HEK293 (cell line): ENCODE data around the gene CNTFR.

ENCODE experiments used
- BCL11A ChIP-seq: fragments of 450-650 bp; formaldehyde crosslinking; IDR thresholded peaks from 2 replicates; pipeline ENCODE4 v1.5.1; 2016; ENCODE audit warnings: low read depth, missing biosample characterization, missing genetic modification characterization
- BCL6B ChIP-seq: fragments of 450-650 bp; formaldehyde crosslinking; IDR thresholded peaks from 2 replicates; pipeline ENCODE4 v1.5.1; 2017; ENCODE audit warnings: missing biosample characterization, missing genetic modification characterization
- GLIS1 ChIP-seq: fragments of 450-650 bp; formaldehyde crosslinking; IDR thresholded peaks from 2 replicates; pipeline ENCODE4 v1.5.1; 2016; ENCODE audit warnings: missing biosample characterization, missing genetic modification characterization
- KLF1 ChIP-seq: fragments of 450-650 bp; formaldehyde crosslinking; IDR thresholded peaks from 2 replicates; pipeline ENCODE4 v1.5.1; 2016; ENCODE audit warnings: missing biosample characterization, missing genetic modification characterization
- WT1 ChIP-seq: fragments of 450-650 bp; formaldehyde crosslinking; IDR thresholded peaks from 2 replicates; pipeline ENCODE4 v1.5.1; 2016; ENCODE audit warnings: missing biosample characterization, missing genetic modification characterization
- ZBTB20 ChIP-seq: fragments of 450-650 bp; formaldehyde crosslinking; IDR thresholded peaks from 2 replicates; pipeline ENCODE4 v1.5.1; 2016; ENCODE audit warnings: missing biosample characterization, missing genetic modification characterization
- ZBTB21 ChIP-seq: fragments of 450-650 bp; formaldehyde crosslinking; IDR thresholded peaks from 2 replicates; pipeline ENCODE4 v1.5.1; 2017; ENCODE audit warnings: missing biosample characterization, missing genetic modification characterization
- ZBTB26 ChIP-seq: fragments of 450-650 bp; formaldehyde crosslinking; optimal IDR thresholded peaks from 2 replicates; pipeline ENCODE3; 2016; ENCODE audit warnings: missing biosample characterization, mild to moderate bottlenecking, missing genetic modification characterization
- ZFP41 ChIP-seq: fragments of 450-650 bp; formaldehyde crosslinking; IDR thresholded peaks from 2 replicates; pipeline ENCODE4 v1.5.1; 2016; ENCODE audit warnings: missing biosample characterization, missing genetic modification characterization, borderline replicate concordance
- ZNF10 ChIP-seq: fragments of 450-650 bp; formaldehyde crosslinking; IDR thresholded peaks from 2 replicates; pipeline ENCODE4 v1.5.1; 2017; ENCODE audit warnings: missing biosample characterization, missing genetic modification characterization
- ZNF148 ChIP-seq: fragments of 450-650 bp; formaldehyde crosslinking; IDR thresholded peaks from 2 replicates; pipeline ENCODE4 v1.5.0; 2017; ENCODE audit warnings: missing biosample characterization, missing genetic modification characterization, borderline replicate concordance
- ZNF184 ChIP-seq: fragments of 450-650 bp; IDR thresholded peaks from 2 replicates; pipeline ENCODE4 v1.5.1; 2018; ENCODE audit warnings: missing biosample characterization, mild to moderate bottlenecking, missing genetic modification characterization
- ZNF248 ChIP-seq: fragments of 450-650 bp; formaldehyde crosslinking; IDR thresholded peaks from 2 replicates; pipeline ENCODE4 v1.5.1; 2017; ENCODE audit warnings: missing biosample characterization, missing genetic modification characterization
- ZNF398 ChIP-seq: fragments of 450-650 bp; formaldehyde crosslinking; IDR thresholded peaks from 2 replicates; pipeline ENCODE4 v1.5.1; 2017; ENCODE audit warnings: missing biosample characterization, missing genetic modification characterization
- ZNF433 ChIP-seq: fragments of 450-650 bp; formaldehyde crosslinking; IDR thresholded peaks from 2 replicates; pipeline ENCODE4 v1.5.1; 2016; ENCODE audit warnings: missing biosample characterization, missing genetic modification characterization, low read depth
- ZNF510 ChIP-seq: fragments of 450-650 bp; formaldehyde crosslinking; IDR thresholded peaks from 2 replicates; pipeline ENCODE4 v1.5.1; 2018; ENCODE audit warnings: mild to moderate bottlenecking, missing genetic modification characterization, missing biosample characterization; ENCODE audit not compliant: insufficient replicate concordance
- ZNF548 ChIP-seq: fragments of 450-650 bp; formaldehyde crosslinking; IDR thresholded peaks from 2 replicates; pipeline ENCODE4 v1.5.1; 2016; ENCODE audit warnings: missing biosample characterization, missing genetic modification characterization
- ZNF670 ChIP-seq: fragments of 450-650 bp; formaldehyde crosslinking; IDR thresholded peaks from 2 replicates; pipeline ENCODE4 v1.5.1; 2016; ENCODE audit warnings: missing biosample characterization, missing genetic modification characterization, low read depth
- ZNF707 ChIP-seq: fragments of 450-650 bp; formaldehyde crosslinking; IDR thresholded peaks from 2 replicates; pipeline ENCODE4 v1.5.1; 2016; ENCODE audit warnings: missing biosample characterization, missing genetic modification characterization
- ZNF768 ChIP-seq: fragments of 450-650 bp; formaldehyde crosslinking; IDR thresholded peaks from 2 replicates; pipeline ENCODE4 v1.5.1; 2018; ENCODE audit warnings: missing biosample characterization, mild to moderate bottlenecking, missing genetic modification characterization
- ZNF837 ChIP-seq: fragments of 450-650 bp; formaldehyde crosslinking; IDR thresholded peaks from 2 replicates; pipeline ENCODE4 v1.5.1; 2016; ENCODE audit warnings: missing biosample characterization, missing genetic modification characterization
- ZSCAN16 ChIP-seq: fragments of 450-650 bp; formaldehyde crosslinking; IDR thresholded peaks from 2 replicates; pipeline ENCODE4 v1.5.1; 2016; ENCODE audit warnings: missing biosample characterization, missing genetic modification characterization
- ZSCAN23 ChIP-seq: fragments of 450-650 bp; formaldehyde crosslinking; IDR thresholded peaks from 2 replicates; pipeline ENCODE4 v1.5.1; 2016; ENCODE audit warnings: missing biosample characterization, missing genetic modification characterization
- TF ChIP-seq, protein P1 (sequence below): fragments of 450-650 bp; formaldehyde crosslinking; IDR thresholded peaks from 2 replicates; pipeline ENCODE4 v1.5.1; 2016; ENCODE audit warnings: missing biosample characterization, missing genetic modification characterization, low read depth
- TF ChIP-seq, protein P2 (sequence below): fragments of 450-650 bp; formaldehyde crosslinking; IDR thresholded peaks from 2 replicates; pipeline ENCODE4 v1.5.1; 2016; ENCODE audit warnings: missing biosample characterization, missing genetic modification characterization
- TF ChIP-seq, protein P3 (sequence below): fragments of 450-650 bp; formaldehyde crosslinking; IDR thresholded peaks from 2 replicates; pipeline ENCODE4 v1.5.1; 2016; ENCODE audit warnings: missing biosample characterization, missing genetic modification characterization

Gene CNTFR

DNA sequence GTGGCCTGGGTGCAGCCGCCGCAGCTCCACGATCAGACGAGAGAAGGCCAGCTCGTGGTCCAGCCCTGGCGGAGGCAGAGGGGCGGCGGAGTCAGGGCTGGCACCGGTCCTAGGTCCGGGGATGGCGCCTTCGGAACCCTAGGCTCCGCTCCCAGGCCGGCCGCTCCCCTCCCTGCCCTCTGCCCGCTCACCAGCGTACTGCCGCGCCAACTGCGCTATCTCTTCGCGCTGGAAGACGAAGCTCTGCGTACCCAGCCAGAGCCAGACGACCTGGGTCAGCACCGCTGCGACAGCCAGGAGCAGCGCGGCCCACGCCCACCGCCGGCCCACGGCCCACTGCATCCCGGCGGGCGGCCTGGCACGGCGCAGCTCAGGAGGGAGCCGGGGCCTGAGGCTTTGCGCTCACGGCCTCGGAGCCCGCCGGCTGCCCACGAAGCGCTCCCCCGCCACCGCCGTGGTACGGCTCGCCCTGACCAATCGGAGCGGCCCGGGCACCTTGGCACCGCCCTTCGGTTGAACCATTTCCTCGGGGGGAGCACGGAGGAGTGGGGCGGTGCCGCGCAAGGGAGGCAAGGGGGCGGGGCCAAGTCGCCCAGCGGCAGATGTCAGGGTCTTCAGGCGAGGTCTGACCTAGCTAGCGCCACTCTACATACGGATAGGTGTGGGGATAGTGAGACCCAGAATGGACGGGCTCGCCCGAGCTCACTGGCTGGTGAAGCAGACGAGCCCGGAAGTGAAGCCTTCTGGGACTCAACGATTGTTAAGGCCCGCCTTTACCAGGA lies 48.0 kb upstream of the CNTFR start, which contains the start of gene SIGMAR1 (continued):
- TF ChIP-seq, protein P1, sequence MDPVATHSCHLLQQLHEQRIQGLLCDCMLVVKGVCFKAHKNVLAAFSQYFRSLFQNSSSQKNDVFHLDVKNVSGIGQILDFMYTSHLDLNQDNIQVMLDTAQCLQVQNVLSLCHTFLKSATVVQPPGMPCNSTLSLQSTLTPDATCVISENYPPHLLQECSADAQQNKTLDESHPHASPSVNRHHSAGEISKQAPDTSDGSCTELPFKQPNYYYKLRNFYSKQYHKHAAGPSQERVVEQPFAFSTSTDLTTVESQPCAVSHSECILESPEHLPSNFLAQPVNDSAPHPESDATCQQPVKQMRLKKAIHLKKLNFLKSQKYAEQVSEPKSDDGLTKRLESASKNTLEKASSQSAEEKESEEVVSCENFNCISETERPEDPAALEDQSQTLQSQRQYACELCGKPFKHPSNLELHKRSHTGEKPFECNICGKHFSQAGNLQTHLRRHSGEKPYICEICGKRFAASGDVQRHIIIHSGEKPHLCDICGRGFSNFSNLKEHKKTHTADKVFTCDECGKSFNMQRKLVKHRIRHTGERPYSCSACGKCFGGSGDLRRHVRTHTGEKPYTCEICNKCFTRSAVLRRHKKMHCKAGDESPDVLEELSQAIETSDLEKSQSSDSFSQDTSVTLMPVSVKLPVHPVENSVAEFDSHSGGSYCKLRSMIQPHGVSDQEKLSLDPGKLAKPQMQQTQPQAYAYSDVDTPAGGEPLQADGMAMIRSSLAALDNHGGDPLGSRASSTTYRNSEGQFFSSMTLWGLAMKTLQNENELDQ (tag by site-specific recombination) = no peak
- TF ChIP-seq ZSCAN16 (tag by site-specific recombination) (no peak), ZNF548 (no peak), BCL11A (tag by site-specific recombination) (no peak), ZNF148 (tag by site-specific recombination) (no peak), ZNF510 (no peak), ZNF837 (no peak), ZBTB20 (no peak), ZBTB26 (peak; percentile 79), ZSCAN23 (tag by site-specific recombination) (no peak), ZNF433 (no peak), BCL6B (tag by site-specific recombination) (no peak), ZFP41 (tag by site-specific recombination) (no peak), ZNF184 (tag by site-specific recombination) (no peak), ZNF707 (tag by site-specific recombination) (no peak), ZNF670 (tag by site-specific recombination) (no peak), WT1 (no peak), ZNF768 (tag by site-specific recombination) (no peak), ZNF248 (tag by site-specific recombination) (no peak), ZBTB21 (tag by site-specific recombination) (no peak), GLIS1 (tag by site-specific recombination) (peak; percentile 33; the same call in 1 of the 2 replicates), KLF1 (tag by site-specific recombination) (peak; percentile 91), ZNF10 (tag by site-specific recombination) (no peak), ZNF398 (tag by site-specific recombination) (no peak)
- TF ChIP-seq, protein P2, sequence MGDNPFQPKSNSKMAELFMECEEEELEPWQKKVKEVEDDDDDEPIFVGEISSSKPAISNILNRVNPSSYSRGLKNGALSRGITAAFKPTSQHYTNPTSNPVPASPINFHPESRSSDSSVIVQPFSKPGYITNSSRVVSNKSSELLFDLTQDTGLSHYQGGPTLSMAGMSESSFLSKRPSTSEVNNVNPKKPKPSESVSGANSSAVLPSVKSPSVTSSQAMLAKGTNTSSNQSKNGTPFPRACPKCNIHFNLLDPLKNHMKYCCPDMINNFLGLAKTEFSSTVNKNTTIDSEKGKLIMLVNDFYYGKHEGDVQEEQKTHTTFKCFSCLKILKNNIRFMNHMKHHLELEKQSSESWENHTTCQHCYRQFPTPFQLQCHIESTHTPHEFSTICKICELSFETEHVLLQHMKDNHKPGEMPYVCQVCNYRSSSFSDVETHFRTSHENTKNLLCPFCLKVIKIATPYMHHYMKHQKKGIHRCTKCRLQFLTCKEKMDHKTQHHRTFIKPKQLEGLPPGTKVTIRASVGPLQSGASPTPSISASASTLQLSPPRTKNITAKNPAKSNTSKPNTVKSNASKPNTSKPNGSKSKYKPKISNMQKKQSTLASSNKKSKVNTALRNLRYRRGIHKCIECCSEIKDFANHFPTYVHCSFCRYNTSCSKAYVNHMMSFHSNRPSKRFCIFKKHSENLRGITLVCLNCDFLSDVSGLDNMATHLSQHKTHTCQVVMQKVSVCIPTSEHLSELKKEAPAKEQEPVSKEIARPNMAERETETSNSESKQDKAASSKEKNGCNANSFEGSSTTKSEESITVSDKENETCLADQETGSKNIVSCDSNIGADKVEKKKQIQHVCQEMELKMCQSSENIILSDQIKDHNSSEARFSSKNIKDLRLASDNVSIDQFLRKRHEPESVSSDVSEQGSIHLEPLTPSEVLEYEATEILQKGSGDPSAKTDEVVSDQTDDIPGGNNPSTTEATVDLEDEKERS = no peak
- TF ChIP-seq, protein P3, sequence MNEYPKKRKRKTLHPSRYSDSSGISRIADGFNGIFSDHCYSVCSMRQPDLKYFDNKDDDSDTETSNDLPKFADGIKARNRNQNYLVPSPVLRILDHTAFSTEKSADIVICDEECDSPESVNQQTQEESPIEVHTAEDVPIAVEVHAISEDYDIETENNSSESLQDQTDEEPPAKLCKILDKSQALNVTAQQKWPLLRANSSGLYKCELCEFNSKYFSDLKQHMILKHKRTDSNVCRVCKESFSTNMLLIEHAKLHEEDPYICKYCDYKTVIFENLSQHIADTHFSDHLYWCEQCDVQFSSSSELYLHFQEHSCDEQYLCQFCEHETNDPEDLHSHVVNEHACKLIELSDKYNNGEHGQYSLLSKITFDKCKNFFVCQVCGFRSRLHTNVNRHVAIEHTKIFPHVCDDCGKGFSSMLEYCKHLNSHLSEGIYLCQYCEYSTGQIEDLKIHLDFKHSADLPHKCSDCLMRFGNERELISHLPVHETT (tag by site-specific recombination) = no peak
